ENCODE results near the gene CAND2. TPM values are rescaled to one million over a fixed set of nuclear protein-coding genes. Genes with fewer than 3 reads are reported as not detected.

CAND2 gene
- total and polyA plus RNA-seq, 2 of the 8 experiments (the other 6 are each of a cell fraction or from before 2014, with no cell fraction given), result 8.7 TPM

DNA sequence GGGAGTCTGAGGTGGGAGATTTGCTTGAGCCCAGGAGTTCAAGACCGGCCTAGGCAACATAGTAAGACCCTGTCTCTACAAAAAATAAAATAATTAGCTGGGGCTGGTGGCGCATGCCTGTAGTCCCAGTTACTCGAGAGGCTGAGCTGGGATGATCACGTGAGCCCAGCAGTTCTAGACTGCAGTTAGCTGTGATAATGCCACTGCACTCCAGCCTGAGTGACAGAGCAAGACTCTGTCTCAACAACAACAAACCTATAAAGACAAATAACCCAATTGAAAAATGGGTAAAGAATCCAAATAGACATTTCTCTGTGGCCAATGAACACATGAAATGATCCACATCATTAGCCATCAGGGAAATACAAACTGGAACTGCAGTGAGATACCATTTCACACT, 46.0 kb downstream of the CAND2 start (continued):
- TF ChIP-seq, protein P1, sequence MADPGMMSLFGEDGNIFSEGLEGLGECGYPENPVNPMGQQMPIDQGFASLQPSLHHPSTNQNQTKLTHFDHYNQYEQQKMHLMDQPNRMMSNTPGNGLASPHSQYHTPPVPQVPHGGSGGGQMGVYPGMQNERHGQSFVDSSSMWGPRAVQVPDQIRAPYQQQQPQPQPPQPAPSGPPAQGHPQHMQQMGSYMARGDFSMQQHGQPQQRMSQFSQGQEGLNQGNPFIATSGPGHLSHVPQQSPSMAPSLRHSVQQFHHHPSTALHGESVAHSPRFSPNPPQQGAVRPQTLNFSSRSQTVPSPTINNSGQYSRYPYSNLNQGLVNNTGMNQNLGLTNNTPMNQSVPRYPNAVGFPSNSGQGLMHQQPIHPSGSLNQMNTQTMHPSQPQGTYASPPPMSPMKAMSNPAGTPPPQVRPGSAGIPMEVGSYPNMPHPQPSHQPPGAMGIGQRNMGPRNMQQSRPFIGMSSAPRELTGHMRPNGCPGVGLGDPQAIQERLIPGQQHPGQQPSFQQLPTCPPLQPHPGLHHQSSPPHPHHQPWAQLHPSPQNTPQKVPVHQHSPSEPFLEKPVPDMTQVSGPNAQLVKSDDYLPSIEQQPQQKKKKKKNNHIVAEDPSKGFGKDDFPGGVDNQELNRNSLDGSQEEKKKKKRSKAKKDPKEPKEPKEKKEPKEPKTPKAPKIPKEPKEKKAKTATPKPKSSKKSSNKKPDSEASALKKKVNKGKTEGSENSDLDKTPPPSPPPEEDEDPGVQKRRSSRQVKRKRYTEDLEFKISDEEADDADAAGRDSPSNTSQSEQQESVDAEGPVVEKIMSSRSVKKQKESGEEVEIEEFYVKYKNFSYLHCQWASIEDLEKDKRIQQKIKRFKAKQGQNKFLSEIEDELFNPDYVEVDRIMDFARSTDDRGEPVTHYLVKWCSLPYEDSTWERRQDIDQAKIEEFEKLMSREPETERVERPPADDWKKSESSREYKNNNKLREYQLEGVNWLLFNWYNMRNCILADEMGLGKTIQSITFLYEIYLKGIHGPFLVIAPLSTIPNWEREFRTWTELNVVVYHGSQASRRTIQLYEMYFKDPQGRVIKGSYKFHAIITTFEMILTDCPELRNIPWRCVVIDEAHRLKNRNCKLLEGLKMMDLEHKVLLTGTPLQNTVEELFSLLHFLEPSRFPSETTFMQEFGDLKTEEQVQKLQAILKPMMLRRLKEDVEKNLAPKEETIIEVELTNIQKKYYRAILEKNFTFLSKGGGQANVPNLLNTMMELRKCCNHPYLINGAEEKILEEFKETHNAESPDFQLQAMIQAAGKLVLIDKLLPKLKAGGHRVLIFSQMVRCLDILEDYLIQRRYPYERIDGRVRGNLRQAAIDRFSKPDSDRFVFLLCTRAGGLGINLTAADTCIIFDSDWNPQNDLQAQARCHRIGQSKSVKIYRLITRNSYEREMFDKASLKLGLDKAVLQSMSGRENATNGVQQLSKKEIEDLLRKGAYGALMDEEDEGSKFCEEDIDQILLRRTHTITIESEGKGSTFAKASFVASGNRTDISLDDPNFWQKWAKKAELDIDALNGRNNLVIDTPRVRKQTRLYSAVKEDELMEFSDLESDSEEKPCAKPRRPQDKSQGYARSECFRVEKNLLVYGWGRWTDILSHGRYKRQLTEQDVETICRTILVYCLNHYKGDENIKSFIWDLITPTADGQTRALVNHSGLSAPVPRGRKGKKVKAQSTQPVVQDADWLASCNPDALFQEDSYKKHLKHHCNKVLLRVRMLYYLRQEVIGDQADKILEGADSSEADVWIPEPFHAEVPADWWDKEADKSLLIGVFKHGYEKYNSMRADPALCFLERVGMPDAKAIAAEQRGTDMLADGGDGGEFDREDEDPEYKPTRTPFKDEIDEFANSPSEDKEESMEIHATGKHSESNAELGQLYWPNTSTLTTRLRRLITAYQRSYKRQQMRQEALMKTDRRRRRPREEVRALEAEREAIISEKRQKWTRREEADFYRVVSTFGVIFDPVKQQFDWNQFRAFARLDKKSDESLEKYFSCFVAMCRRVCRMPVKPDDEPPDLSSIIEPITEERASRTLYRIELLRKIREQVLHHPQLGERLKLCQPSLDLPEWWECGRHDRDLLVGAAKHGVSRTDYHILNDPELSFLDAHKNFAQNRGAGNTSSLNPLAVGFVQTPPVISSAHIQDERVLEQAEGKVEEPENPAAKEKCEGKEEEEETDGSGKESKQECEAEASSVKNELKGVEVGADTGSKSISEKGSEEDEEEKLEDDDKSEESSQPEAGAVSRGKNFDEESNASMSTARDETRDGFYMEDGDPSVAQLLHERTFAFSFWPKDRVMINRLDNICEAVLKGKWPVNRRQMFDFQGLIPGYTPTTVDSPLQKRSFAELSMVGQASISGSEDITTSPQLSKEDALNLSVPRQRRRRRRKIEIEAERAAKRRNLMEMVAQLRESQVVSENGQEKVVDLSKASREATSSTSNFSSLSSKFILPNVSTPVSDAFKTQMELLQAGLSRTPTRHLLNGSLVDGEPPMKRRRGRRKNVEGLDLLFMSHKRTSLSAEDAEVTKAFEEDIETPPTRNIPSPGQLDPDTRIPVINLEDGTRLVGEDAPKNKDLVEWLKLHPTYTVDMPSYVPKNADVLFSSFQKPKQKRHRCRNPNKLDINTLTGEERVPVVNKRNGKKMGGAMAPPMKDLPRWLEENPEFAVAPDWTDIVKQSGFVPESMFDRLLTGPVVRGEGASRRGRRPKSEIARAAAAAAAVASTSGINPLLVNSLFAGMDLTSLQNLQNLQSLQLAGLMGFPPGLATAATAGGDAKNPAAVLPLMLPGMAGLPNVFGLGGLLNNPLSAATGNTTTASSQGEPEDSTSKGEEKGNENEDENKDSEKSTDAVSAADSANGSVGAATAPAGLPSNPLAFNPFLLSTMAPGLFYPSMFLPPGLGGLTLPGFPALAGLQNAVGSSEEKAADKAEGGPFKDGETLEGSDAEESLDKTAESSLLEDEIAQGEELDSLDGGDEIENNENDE (IDR thresholded peaks at IDR 0.05; ENCODE audit: insufficient replicate concordance, low read length), result no peak
- TF ChIP-seq EZH2 (IDR thresholded peaks at IDR 0.05; ENCODE audit: low read depth, low read length, severe bottlenecking) (no peak), MAFK (IDR thresholded peaks at IDR 0.05; ENCODE audit: low read depth, low read length) (no peak)

Measured in H1 (cell line).